ENCODE data around the gene EDN2. TPM values are rescaled to one million over a fixed set of nuclear protein-coding genes. Genes with fewer than 3 reads are reported as not detected.

EDN2 gene
- total RNA-seq, 4 donors from 2014 or later = 0.50 to 1.1 TPM; not detected in 2

GRCh38 chr1:41447995-41448770 is 36.3 kb downstream of the EDN2 start:
- no peaks in the 10 kb centered on the region for H3K4me1 ChIP-seq
- TF ChIP-seq POLR2A (IDR thresholded peaks at IDR 0.05) = no peak
- no peak for TF ChIP-seq CTCF (IDR thresholded peaks at IDR 0.05)
- TF ChIP-seq EP300 (IDR thresholded peaks at IDR 0.05) = no peak
- no peak for TF ChIP-seq POLR2AphosphoS5 (IDR thresholded peaks at IDR 0.05)
- H3K36me3 ChIP-seq = no peaks in the 10 kb centered on the region
- H3K27ac ChIP-seq = no peak overlapping the region
- no peaks in the 10 kb centered on the region for H3K27me3 ChIP-seq
- peaks cover 0 to 14% (median 0%) of the 10 kb centered on the region in 3 donors for H3K9me3 ChIP-seq
- no peak for ATAC-seq
- no peak overlapping the region for H3K4me3 ChIP-seq
- WGBS, 2 donors (ENCODE audit: low coverage in 1 of 2) = 91 to 100% methylated on average over 3 to 7 of the region's 8 CpGs

DNA sequence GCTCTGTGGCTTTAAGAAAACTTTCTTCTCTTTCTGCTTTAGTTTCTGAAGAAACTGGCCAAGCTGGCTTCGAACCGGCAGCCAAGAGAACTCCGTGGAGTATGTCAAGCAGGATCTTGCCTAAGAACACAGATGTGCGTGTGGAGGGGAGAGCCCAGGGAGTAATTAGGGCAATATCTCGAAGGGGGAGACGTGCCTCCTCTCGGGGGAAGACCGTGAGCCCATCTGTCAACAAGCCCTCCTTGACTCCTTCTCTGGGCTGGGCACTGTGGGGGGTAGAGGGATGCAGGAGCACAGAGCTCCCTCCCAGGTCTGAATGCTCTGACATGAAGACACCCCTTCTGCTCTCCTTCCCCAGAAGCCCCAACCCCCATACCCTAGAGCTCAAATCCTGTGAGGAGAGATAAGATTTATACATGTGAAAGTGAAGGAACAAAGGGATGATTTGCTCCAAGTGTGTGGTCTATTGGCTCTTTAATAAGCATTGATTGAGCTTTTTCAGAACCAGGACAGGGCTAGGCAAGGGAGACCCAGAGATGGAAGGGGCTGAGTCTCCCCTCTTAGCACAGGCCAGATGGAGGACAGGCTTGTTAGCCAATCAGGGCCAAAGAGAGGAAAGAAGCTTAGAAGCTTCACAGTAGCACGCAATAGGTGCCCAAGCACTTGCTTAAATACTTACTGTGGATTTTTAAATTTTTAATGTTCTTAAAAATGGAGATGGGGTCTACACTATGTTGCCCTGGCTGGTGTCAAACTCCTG is 37.5 kb downstream of the EDN2 start:
- Histone ChIP-seq H3K36me3 (no peaks in the 10 kb centered on the region), H3K9me3 (peaks cover 0 to 14% (median 0%) of the 10 kb centered on the region in 3 donors), H3K27ac (no peak overlapping the region), H3K4me3 (no peak overlapping the region), H3K27me3 (no peaks in the 10 kb centered on the region), H3K4me1 (no peaks in the 10 kb centered on the region)
- TF ChIP-seq EP300 (IDR thresholded peaks at IDR 0.05) (no peak), POLR2AphosphoS5 (IDR thresholded peaks at IDR 0.05) (no peak), POLR2A (IDR thresholded peaks at IDR 0.05) (no peak), CTCF (IDR thresholded peaks at IDR 0.05) (no peak)
- ATAC-seq = no peak
- 63% methylated on average over 4 of the region's 9 CpGs; no CpG with 5 or more reads in 1 of the 2 donors for WGBS, 2 donors (ENCODE audit: low coverage in 1 of 2)

GRCh38 chr1:41444785-41445184 is 39.7 kb downstream of the EDN2 start:
- no peak overlapping the region for H3K27ac ChIP-seq
- H3K27me3 ChIP-seq = no peaks in the 10 kb centered on the region
- no peak for ATAC-seq
- H3K36me3 ChIP-seq = no peaks in the 10 kb centered on the region
- H3K4me3 ChIP-seq = no peak overlapping the region
- no peaks in the 10 kb centered on the region for H3K4me1 ChIP-seq
- peaks cover 0 to 14% (median 0%) of the 10 kb centered on the region in 3 donors for H3K9me3 ChIP-seq
- TF ChIP-seq CTCF (IDR thresholded peaks at IDR 0.05) = no peak
- TF ChIP-seq POLR2AphosphoS5 (IDR thresholded peaks at IDR 0.05) = no peak
- no peak for TF ChIP-seq EP300 (IDR thresholded peaks at IDR 0.05)
- no peak for TF ChIP-seq POLR2A (IDR thresholded peaks at IDR 0.05)

DNA sequence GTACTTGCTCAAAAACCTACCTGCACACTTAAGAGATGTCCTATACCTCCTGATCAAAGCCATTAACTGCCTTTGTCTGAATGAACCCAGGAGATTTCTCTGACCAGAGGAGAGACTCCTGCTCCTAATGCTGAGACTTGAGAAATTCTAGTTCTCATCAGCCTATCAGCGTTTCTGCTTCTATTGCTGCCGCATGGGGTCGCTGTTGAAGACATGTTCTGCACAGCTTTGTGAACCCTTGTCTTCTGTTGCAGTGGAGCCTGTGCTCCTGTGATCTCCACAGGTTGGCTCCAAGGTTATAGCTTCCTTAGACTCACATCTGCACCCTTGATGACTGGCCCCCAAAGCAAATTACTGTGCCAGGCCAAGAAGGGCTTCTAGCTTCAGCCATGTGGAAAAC is 40.2 kb downstream of the EDN2 start:
- H3K27ac ChIP-seq = no peak overlapping the region
- no peak for ATAC-seq
- peaks cover 0 to 14% (median 0%) of the 10 kb centered on the region in 3 donors for H3K9me3 ChIP-seq
- TF ChIP-seq POLR2AphosphoS5 (IDR thresholded peaks at IDR 0.05) (no peak), CTCF (IDR thresholded peaks at IDR 0.05) (no peak), POLR2A (IDR thresholded peaks at IDR 0.05) (no peak), EP300 (IDR thresholded peaks at IDR 0.05) (no peak)
- WGBS, 2 donors (ENCODE audit: low coverage in 1 of 2) = 50% methylated on average over 3 of the region's 3 CpGs; no CpG with 5 or more reads in 1 of the 2 donors
- H3K4me1 ChIP-seq = no peaks in the 10 kb centered on the region
- no peak overlapping the region for H3K4me3 ChIP-seq
- H3K27me3 ChIP-seq = no peaks in the 10 kb centered on the region
- H3K36me3 ChIP-seq = no peaks in the 10 kb centered on the region

All from gastroesophageal sphincter (tissue), 4 donors.